GM23248 (cell line): ENCODE data around the gene COX4I1.

Experiments used
- EZH2 ChIP-seq: fragments of 200-600 bp; sonication (generic); IDR thresholded peaks from 2 replicates; pipeline ENCODE4 v1.6.1; 2018; ENCODE audit warnings: antibody characterized with exemption, mild to moderate bottlenecking; ENCODE audit not compliant: insufficient read depth, poor library complexity, severe bottlenecking
- EZH2phosphoT487 ChIP-seq: fragments of 200-600 bp; sonication (generic); IDR thresholded peaks from 2 replicates; pipeline ENCODE4 v1.6.1; 2018; ENCODE audit warnings: antibody characterized with exemption, moderate library complexity, mild to moderate bottlenecking, low read depth; ENCODE audit not compliant: insufficient read depth

GRCh38 chr16:85819245-85819644, 19.8 kb downstream of the COX4I1 start:
- TF ChIP-seq EZH2phosphoT487, result no peak
- TF ChIP-seq EZH2, result no peak
